ENCODE results near the gene NARF.

NARF gene

DNA sequence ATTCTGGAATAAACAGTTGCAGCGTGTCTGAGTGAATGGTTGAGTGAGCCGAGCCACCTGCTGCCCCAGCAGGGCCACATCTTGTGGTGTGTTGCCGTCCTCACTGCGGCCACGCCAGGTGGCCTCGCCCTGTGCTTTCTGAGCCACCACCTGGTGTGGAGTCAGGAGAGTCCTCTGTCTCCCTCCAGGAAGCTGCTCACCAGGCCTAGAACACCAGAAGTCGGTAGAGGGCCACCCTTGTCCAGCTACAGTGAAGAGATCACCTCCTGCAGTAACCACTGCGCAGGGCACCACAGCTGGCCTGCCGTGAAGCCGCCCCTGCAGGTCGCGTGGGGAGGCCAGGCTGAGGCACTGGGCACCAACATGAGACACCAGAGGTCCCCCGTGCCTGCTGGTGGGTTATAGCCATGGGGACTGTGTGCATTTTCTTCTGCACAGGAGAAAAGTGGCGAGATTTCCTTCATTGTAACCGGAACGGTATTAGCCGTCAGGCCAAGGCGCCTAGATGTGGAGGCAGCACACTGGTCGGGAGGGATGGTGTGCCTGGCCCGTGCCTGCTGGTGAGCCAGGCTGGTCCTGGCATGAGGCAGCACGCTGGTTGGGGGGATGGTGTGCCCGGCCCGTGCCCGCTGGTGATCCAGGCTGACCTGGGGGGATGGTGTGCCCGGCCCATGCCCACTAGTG lies 32.1 kb downstream of the NARF start:
- no peak overlapping the region for H3K9ac ChIP-seq

DNA sequence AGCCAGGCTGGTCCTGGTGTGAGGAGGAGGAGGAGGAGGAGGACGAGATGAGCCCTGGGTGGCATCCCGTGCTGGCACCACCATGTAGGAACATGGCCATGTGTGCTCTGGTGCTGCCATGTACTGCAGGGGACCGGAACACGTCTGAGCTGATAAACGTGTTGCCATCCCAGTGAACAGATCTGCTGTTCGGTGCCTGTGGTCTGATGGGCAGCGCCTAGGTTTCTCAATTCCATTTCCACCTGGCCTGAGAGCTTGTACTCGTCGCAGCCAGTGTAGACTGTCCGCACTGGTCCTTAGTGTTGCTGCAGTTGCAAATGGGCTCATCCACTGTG lies 32.6 kb downstream of the NARF start:
- no peak overlapping the region for H3K9ac ChIP-seq
- no peak overlapping the region for H3K4me2 ChIP-seq
- no peak overlapping the region for H3K4me3 ChIP-seq (IDR thresholded peaks at IDR 0.05; ENCODE audit: insufficient read depth, low read depth, low read length)
- no peak overlapping the region for H3K27ac ChIP-seq
- no peaks in the 10 kb centered on the region for H3K79me2 ChIP-seq (ENCODE audit: insufficient read depth, low read depth)
- H4K20me1 ChIP-seq (ENCODE audit: insufficient read depth): no peaks in the 10 kb centered on the region
- no peaks in the 10 kb centered on the region for H3K36me3 ChIP-seq (ENCODE audit: insufficient read depth)
- H3K4me1 ChIP-seq (ENCODE audit: low read depth, poor library complexity, severe bottlenecking): peaks cover 43% of the 10 kb centered on the region
- TF ChIP-seq, protein P1, sequence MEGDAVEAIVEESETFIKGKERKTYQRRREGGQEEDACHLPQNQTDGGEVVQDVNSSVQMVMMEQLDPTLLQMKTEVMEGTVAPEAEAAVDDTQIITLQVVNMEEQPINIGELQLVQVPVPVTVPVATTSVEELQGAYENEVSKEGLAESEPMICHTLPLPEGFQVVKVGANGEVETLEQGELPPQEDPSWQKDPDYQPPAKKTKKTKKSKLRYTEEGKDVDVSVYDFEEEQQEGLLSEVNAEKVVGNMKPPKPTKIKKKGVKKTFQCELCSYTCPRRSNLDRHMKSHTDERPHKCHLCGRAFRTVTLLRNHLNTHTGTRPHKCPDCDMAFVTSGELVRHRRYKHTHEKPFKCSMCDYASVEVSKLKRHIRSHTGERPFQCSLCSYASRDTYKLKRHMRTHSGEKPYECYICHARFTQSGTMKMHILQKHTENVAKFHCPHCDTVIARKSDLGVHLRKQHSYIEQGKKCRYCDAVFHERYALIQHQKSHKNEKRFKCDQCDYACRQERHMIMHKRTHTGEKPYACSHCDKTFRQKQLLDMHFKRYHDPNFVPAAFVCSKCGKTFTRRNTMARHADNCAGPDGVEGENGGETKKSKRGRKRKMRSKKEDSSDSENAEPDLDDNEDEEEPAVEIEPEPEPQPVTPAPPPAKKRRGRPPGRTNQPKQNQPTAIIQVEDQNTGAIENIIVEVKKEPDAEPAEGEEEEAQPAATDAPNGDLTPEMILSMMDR (conservative IDR thresholded peaks at IDR 0.05; ENCODE audit: low read depth, low read length): no peak
- H2AFZ ChIP-seq (ENCODE audit: low read depth): no peak overlapping the region
- no peaks in the 10 kb centered on the region for H3K27me3 ChIP-seq (ENCODE audit: insufficient read depth, low read depth)

More for the DNA sequence above, 32.1 kb downstream of the NARF start:
- Histone ChIP-seq H3K27ac (no peak overlapping the region), H3K4me2 (no peak overlapping the region), H4K20me1 (ENCODE audit: insufficient read depth) (no peaks in the 10 kb centered on the region), H2AFZ (ENCODE audit: low read depth) (no peak overlapping the region), H3K4me1 (ENCODE audit: low read depth, poor library complexity, severe bottlenecking) (peaks cover 38% of the 10 kb centered on the region), H3K79me2 (ENCODE audit: insufficient read depth, low read depth) (no peaks in the 10 kb centered on the region), H3K36me3 (ENCODE audit: insufficient read depth) (no peaks in the 10 kb centered on the region), H3K27me3 (ENCODE audit: insufficient read depth, low read depth) (no peaks in the 10 kb centered on the region), H3K4me3 (IDR thresholded peaks at IDR 0.05; ENCODE audit: insufficient read depth, low read depth, low read length) (no peak overlapping the region)
- TF ChIP-seq, protein P1 (conservative IDR thresholded peaks at IDR 0.05; ENCODE audit: low read depth, low read length): no peak

- Histone ChIP-seq H2AFZ (ENCODE audit: low read depth) (no peak overlapping the region), H3K4me1 (ENCODE audit: low read depth, poor library complexity, severe bottlenecking) (peaks cover 44% of the 10 kb centered on the region), H3K4me3 (IDR thresholded peaks at IDR 0.05; ENCODE audit: insufficient read depth, low read depth, low read length) (no peak overlapping the region), H3K9ac (no peak overlapping the region), H3K27ac (no peak overlapping the region), H4K20me1 (ENCODE audit: insufficient read depth) (no peaks in the 10 kb centered on the region), H3K27me3 (ENCODE audit: insufficient read depth, low read depth) (no peaks in the 10 kb centered on the region), H3K79me2 (ENCODE audit: insufficient read depth, low read depth) (no peaks in the 10 kb centered on the region), H3K4me2 (no peak overlapping the region), H3K36me3 (ENCODE audit: insufficient read depth) (no peaks in the 10 kb centered on the region)
- TF ChIP-seq, protein P1 (conservative IDR thresholded peaks at IDR 0.05; ENCODE audit: low read depth, low read length): no peak
Measured at GRCh38 chr17:82491533-82491932, 33.0 kb downstream of the NARF start.

DNA sequence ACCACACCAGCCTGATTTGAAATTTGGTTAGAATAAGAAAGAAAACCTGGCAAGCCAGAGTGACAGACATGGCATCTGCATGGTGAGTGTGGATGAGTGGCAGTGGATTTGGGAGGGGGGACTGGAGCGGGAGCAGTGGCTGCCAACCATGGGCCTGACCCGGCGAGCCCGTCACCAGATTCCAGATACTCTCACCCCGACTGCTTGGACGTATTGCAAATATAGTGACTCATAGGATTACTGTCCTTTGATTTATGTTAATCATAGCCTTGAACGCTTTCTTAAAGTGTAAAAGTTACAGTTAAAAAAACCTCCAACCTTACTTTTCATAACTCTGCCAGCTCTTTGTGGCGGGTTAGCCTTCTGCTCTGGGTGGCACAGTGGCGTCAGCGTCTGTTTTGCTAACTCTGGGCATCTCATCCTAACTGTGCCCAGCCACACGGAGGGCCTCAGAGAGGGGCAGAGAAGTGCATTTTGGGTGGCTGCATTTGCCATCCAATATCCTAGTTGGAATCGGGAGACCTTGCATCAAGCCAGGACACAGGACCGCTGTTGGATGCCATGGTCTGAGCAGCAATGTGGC lies 34.2 kb downstream of the NARF start:
- no peak overlapping the region; the same call in 1 of the 2 replicates for H3K27ac ChIP-seq
- H3K4me3 ChIP-seq (IDR thresholded peaks at IDR 0.05; ENCODE audit: insufficient read depth, low read depth, low read length): no peak overlapping the region
- H3K27me3 ChIP-seq (ENCODE audit: insufficient read depth, low read depth): no peaks in the 10 kb centered on the region
- no peaks in the 10 kb centered on the region for H4K20me1 ChIP-seq (ENCODE audit: insufficient read depth)
- H3K4me2 ChIP-seq: no peak overlapping the region
- H3K36me3 ChIP-seq (ENCODE audit: insufficient read depth): no peaks in the 10 kb centered on the region
- no peak overlapping the region for H3K9ac ChIP-seq
- H2AFZ ChIP-seq (ENCODE audit: low read depth): no peak overlapping the region
- no peaks in the 10 kb centered on the region for H3K79me2 ChIP-seq (ENCODE audit: insufficient read depth, low read depth)
- TF ChIP-seq, protein P1 (conservative IDR thresholded peaks at IDR 0.05; ENCODE audit: low read depth, low read length): no peak
- peaks cover 47% of the 10 kb centered on the region for H3K4me1 ChIP-seq (ENCODE audit: low read depth, poor library complexity, severe bottlenecking)

Data from KMS-11 (cell line).